ENCODE measurements around the gene EPHA7.

DNA sequence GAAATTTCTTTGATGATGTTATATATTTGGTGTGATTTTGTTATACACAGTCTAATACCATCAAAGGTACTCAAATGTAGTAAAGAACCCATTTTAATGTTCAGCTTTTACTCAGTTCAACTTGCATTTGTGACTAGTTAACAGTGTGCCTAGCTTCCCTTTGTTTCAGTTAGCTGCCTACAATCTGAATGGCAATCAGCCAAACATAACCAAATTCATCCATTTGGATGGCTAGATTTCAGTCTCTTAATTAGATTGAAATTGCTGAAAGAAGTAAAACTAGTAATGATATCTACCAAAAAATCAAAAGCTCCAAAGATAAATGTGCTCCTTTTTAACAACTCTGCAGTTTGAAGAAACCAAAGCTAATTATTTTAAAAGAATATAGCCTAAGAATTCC, 6.9 kb downstream of the EPHA7 start:
- TF ChIP-seq POLR2A (IDR thresholded peaks at IDR 0.05) (no peak), EP300 (IDR thresholded peaks at IDR 0.05) (no peak)
- TF ChIP-seq, protein P1, sequence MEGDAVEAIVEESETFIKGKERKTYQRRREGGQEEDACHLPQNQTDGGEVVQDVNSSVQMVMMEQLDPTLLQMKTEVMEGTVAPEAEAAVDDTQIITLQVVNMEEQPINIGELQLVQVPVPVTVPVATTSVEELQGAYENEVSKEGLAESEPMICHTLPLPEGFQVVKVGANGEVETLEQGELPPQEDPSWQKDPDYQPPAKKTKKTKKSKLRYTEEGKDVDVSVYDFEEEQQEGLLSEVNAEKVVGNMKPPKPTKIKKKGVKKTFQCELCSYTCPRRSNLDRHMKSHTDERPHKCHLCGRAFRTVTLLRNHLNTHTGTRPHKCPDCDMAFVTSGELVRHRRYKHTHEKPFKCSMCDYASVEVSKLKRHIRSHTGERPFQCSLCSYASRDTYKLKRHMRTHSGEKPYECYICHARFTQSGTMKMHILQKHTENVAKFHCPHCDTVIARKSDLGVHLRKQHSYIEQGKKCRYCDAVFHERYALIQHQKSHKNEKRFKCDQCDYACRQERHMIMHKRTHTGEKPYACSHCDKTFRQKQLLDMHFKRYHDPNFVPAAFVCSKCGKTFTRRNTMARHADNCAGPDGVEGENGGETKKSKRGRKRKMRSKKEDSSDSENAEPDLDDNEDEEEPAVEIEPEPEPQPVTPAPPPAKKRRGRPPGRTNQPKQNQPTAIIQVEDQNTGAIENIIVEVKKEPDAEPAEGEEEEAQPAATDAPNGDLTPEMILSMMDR (IDR thresholded peaks at IDR 0.05), result no peak
